WTC11 (cell line): ENCODE data around the gene SHISA9. TPM values are rescaled to one million over a fixed set of nuclear protein-coding genes. Genes with fewer than 3 reads are reported as not detected.

Source experiments
- ATAC-seq: fragments of 200-7000 bp; cut with Tn5 transposase; 2 replicates; pipeline ENCODE4 v1.10.0; 2021; ENCODE audit warnings: mild to moderate bottlenecking, moderate library complexity
- CTCF ChIA-PET: fragments of 300-600 bp; sonication (Branson Sonifier 250); formaldehyde crosslinking; loops from one replicate; lab custom pipeline; 2021; ENCODE audit warnings: antibody characterized with exemption; lab: Charles Lee
- POLR2A ChIA-PET: fragments of 350-600 bp; sonication (Branson Sonifier 250); formaldehyde crosslinking; loops from one replicate; lab custom pipeline; 2021; ENCODE audit warnings: antibody characterized with exemption; lab: Charles Lee
- DNase-seq: peaks from one replicate; pipeline ENCODE4 v3.0.0; 2021; ENCODE audit warnings: low spot score
- H3K27ac Mint-ChIP-seq: 2 replicates; pipeline ENCODE4 v1.8.0; 2021; ENCODE audit warnings: mixed read lengths
- H3K27me3 Mint-ChIP-seq: 2 replicates; pipeline ENCODE4 v1.8.0; 2021; ENCODE audit warnings: low read depth, mild to moderate bottlenecking, moderate library complexity, mixed read lengths
- H3K36me3 Mint-ChIP-seq: 2 replicates; pipeline ENCODE4 v1.8.0; 2021; ENCODE audit warnings: mixed read lengths
- H3K4me1 Mint-ChIP-seq: 2 replicates; pipeline ENCODE4 v1.8.0; 2022; ENCODE audit warnings: mixed read lengths
- H3K4me3 Mint-ChIP-seq: 2 replicates; pipeline ENCODE4 v1.8.0; 2021; ENCODE audit warnings: mild to moderate bottlenecking, moderate library complexity, mixed read lengths
- H3K9me3 Mint-ChIP-seq: 2 replicates; pipeline ENCODE4 v1.8.0; 2021; ENCODE audit warnings: mixed read lengths
- ESRRA ChIP-seq: sonication (generic); formaldehyde crosslinking; IDR thresholded peaks from 2 replicates; pipeline ENCODE4 v1.8.1; 2022; ENCODE audit warnings: mild to moderate bottlenecking, missing genetic modification reagents, borderline replicate concordance
- HMGA2 ChIP-seq: fragments of 250-450 bp; sonication (Bioruptor Pico); IDR thresholded peaks from 2 replicates; pipeline ENCODE4 v1.4.0; 2021; ENCODE audit warnings: mild to moderate bottlenecking, moderate library complexity
- JUN ChIP-seq: sonication (generic); formaldehyde crosslinking; IDR thresholded peaks from 2 replicates; pipeline ENCODE4 v1.8.0; 2023; ENCODE audit warnings: mild to moderate bottlenecking, missing genetic modification reagents
- NFATC4 ChIP-seq: fragments of 250-450 bp; sonication (Bioruptor Pico); IDR thresholded peaks from 2 replicates; pipeline ENCODE4 v1.9.0; 2021; ENCODE audit warnings: mild to moderate bottlenecking
- NR2C2 ChIP-seq: sonication (generic); formaldehyde crosslinking; IDR thresholded peaks from 2 replicates; pipeline ENCODE4 v1.8.0; 2022; ENCODE audit warnings: mild to moderate bottlenecking, missing genetic modification reagents
- PRRX2 ChIP-seq: fragments of 250-450 bp; sonication (Bioruptor Pico); IDR thresholded peaks from 2 replicates; pipeline ENCODE4 v1.8.0; 2021; ENCODE audit warnings: mild to moderate bottlenecking
- SMAD3 ChIP-seq: sonication (generic); formaldehyde crosslinking; IDR thresholded peaks from 2 replicates; pipeline ENCODE4 v1.8.0; 2022; ENCODE audit warnings: missing genetic modification reagents, mild to moderate bottlenecking, borderline replicate concordance
- SMAD4 ChIP-seq: sonication (generic); formaldehyde crosslinking; IDR thresholded peaks from 2 replicates; pipeline ENCODE4 v1.8.0; 2022; ENCODE audit warnings: mild to moderate bottlenecking, missing genetic modification reagents
- SOX15 ChIP-seq: fragments of 250-450 bp; sonication (Bioruptor Pico); IDR thresholded peaks from 2 replicates; pipeline ENCODE4 v1.9.0; 2021; ENCODE audit warnings: mild to moderate bottlenecking
- ZNF396 ChIP-seq: fragments of 250-450 bp; sonication (Bioruptor Pico); IDR thresholded peaks from 2 replicates; pipeline ENCODE4 v1.8.0; 2021; ENCODE audit warnings: mild to moderate bottlenecking, moderate library complexity, borderline replicate concordance
- total RNA-seq: library from RNA; stranded (reverse); gene quantifications from 3 replicates; pipeline ENCODE4 v1.2.3, GENCODE V29; 2021
- TF ChIP-seq, protein P1 (sequence below): fragments of 250-450 bp; sonication (Bioruptor Pico); IDR thresholded peaks from 2 replicates; pipeline ENCODE4 v1.9.0; 2021; ENCODE audit warnings: mild to moderate bottlenecking, borderline replicate concordance
- TF ChIP-seq, protein P2 (sequence below): sonication (generic); formaldehyde crosslinking; IDR thresholded peaks from 2 replicates; pipeline ENCODE4 v1.8.1; 2023; ENCODE audit warnings: mild to moderate bottlenecking, moderate library complexity, missing genetic modification reagents
- TF ChIP-seq, protein P3 (sequence below): sonication (generic); formaldehyde crosslinking; IDR thresholded peaks from 2 replicates; pipeline ENCODE4 v1.8.1; 2022; ENCODE audit warnings: low read depth, mild to moderate bottlenecking, moderate library complexity, missing genetic modification reagents, borderline replicate concordance
- TF ChIP-seq, protein P4 (sequence below): sonication (generic); formaldehyde crosslinking; IDR thresholded peaks from 2 replicates; pipeline ENCODE4 v1.8.1; 2022; ENCODE audit warnings: mild to moderate bottlenecking, moderate library complexity, missing genetic modification reagents
- TF ChIP-seq, protein P5 (sequence below): sonication (generic); formaldehyde crosslinking; IDR thresholded peaks from 2 replicates; pipeline ENCODE4 v1.8.1; 2023; ENCODE audit warnings: mild to moderate bottlenecking, missing genetic modification reagents, moderate library complexity
- TF ChIP-seq, protein P6 (sequence below): sonication (generic); formaldehyde crosslinking; IDR thresholded peaks from 2 replicates; pipeline ENCODE4 v1.8.0; 2022; ENCODE audit warnings: missing genetic modification reagents
- TF ChIP-seq, protein P7 (sequence below): fragments of 250-450 bp; sonication (Bioruptor Pico); IDR thresholded peaks from 2 replicates; pipeline ENCODE4 v1.9.0; 2021; ENCODE audit warnings: mild to moderate bottlenecking
- TF ChIP-seq, protein P8 (sequence below): sonication (generic); formaldehyde crosslinking; IDR thresholded peaks from 2 replicates; pipeline ENCODE4 v1.8.1; 2022; ENCODE audit warnings: missing genetic modification reagents, borderline replicate concordance

SHISA9 gene
- total RNA-seq, 1 experiment from 2014 or later, result 37.5 TPM

DNA sequence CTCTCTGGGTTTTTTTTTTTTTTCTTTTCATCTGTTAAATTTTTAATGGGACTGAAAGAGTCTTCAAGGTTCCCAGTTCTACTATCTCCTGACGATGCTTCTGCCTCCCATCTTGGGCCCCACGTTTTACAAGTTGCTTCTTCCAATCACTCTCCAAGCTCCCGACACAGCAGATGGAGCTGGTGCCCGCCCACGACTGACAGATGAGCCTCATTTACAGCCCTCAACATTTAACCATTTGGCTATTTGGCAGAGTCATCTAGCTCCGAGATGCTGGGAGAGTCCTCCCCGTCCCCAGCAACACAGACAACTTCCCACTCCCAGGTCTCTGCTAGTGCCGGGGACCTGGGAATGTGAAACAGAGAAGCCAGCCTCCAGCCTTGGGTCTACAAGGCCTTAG, 276.9 kb downstream of the SHISA9 start (continued):
- TF ChIP-seq, protein P1, sequence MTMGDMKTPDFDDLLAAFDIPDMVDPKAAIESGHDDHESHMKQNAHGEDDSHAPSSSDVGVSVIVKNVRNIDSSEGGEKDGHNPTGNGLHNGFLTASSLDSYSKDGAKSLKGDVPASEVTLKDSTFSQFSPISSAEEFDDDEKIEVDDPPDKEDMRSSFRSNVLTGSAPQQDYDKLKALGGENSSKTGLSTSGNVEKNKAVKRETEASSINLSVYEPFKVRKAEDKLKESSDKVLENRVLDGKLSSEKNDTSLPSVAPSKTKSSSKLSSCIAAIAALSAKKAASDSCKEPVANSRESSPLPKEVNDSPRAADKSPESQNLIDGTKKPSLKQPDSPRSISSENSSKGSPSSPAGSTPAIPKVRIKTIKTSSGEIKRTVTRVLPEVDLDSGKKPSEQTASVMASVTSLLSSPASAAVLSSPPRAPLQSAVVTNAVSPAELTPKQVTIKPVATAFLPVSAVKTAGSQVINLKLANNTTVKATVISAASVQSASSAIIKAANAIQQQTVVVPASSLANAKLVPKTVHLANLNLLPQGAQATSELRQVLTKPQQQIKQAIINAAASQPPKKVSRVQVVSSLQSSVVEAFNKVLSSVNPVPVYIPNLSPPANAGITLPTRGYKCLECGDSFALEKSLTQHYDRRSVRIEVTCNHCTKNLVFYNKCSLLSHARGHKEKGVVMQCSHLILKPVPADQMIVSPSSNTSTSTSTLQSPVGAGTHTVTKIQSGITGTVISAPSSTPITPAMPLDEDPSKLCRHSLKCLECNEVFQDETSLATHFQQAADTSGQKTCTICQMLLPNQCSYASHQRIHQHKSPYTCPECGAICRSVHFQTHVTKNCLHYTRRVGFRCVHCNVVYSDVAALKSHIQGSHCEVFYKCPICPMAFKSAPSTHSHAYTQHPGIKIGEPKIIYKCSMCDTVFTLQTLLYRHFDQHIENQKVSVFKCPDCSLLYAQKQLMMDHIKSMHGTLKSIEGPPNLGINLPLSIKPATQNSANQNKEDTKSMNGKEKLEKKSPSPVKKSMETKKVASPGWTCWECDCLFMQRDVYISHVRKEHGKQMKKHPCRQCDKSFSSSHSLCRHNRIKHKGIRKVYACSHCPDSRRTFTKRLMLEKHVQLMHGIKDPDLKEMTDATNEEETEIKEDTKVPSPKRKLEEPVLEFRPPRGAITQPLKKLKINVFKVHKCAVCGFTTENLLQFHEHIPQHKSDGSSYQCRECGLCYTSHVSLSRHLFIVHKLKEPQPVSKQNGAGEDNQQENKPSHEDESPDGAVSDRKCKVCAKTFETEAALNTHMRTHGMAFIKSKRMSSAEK (CRISPR knock-in tag), result no peak
- TF ChIP-seq NFATC4 (CRISPR knock-in tag), result no peak
- TF ChIP-seq, all 79 proteins: peak for 0

DNA sequence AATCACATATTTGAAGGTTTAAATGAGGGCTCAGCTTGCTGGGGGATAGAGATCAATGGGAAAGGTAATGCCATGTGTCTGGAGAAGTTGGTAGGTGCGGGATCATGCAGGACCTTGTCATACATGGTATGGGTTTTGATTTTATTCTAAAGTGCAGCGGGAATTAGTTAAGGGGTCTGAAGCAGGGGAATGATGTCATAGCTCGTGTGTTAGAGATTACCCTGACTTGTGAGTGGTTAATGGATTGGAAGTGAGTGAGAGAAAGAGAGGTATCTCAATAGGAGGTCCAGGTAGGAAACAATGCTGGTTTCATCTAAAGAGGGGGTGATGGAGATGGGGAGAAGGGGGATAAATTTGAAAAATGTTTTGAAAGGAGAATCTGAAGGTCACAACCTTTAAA, 280.0 kb downstream of the SHISA9 start:
- POLR2A ChIA-PET, result no interaction called here
- no peaks in the 10 kb centered on the region; the same call in 1 of the 2 replicates for H3K9me3 Mint-ChIP-seq
- no peaks in the 10 kb centered on the region; the same call in 1 of the 2 replicates for H3K27me3 Mint-ChIP-seq
- TF ChIP-seq ESRRA (no peak), SMAD4 (CRISPR knock-in tag) (no peak), NR2C2 (CRISPR knock-in tag) (no peak), PRRX2 (CRISPR knock-in tag) (no peak), ZNF396 (CRISPR knock-in tag) (no peak), JUN (CRISPR knock-in tag) (no peak), HMGA2 (CRISPR knock-in tag) (no peak), SOX15 (CRISPR knock-in tag) (no peak), SMAD3 (CRISPR knock-in tag) (no peak)
- TF ChIP-seq, protein P2, sequence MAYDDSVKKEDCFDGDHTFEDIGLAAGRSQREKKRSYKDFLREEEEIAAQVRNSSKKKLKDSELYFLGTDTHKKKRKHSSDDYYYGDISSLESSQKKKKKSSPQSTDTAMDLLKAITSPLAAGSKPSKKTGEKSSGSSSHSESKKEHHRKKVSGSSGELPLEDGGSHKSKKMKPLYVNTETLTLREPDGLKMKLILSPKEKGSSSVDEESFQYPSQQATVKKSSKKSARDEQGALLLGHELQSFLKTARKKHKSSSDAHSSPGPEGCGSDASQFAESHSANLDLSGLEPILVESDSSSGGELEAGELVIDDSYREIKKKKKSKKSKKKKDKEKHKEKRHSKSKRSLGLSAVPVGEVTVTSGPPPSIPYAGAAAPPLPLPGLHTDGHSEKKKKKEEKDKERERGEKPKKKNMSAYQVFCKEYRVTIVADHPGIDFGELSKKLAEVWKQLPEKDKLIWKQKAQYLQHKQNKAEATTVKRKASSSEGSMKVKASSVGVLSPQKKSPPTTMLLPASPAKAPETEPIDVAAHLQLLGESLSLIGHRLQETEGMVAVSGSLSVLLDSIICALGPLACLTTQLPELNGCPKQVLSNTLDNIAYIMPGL, result no peak
- TF ChIP-seq, protein P3, sequence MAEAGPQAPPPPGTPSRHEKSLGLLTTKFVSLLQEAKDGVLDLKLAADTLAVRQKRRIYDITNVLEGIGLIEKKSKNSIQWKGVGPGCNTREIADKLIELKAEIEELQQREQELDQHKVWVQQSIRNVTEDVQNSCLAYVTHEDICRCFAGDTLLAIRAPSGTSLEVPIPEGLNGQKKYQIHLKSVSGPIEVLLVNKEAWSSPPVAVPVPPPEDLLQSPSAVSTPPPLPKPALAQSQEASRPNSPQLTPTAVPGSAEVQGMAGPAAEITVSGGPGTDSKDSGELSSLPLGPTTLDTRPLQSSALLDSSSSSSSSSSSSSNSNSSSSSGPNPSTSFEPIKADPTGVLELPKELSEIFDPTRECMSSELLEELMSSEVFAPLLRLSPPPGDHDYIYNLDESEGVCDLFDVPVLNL, result no peak
- TF ChIP-seq, protein P4, sequence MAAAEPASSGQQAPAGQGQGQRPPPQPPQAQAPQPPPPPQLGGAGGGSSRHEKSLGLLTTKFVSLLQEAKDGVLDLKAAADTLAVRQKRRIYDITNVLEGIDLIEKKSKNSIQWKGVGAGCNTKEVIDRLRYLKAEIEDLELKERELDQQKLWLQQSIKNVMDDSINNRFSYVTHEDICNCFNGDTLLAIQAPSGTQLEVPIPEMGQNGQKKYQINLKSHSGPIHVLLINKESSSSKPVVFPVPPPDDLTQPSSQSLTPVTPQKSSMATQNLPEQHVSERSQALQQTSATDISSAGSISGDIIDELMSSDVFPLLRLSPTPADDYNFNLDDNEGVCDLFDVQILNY, result no peak
- TF ChIP-seq, protein P5, sequence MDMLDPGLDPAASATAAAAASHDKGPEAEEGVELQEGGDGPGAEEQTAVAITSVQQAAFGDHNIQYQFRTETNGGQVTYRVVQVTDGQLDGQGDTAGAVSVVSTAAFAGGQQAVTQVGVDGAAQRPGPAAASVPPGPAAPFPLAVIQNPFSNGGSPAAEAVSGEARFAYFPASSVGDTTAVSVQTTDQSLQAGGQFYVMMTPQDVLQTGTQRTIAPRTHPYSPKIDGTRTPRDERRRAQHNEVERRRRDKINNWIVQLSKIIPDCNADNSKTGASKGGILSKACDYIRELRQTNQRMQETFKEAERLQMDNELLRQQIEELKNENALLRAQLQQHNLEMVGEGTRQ (CRISPR knock-in tag), result no peak
- TF ChIP-seq, protein P6, sequence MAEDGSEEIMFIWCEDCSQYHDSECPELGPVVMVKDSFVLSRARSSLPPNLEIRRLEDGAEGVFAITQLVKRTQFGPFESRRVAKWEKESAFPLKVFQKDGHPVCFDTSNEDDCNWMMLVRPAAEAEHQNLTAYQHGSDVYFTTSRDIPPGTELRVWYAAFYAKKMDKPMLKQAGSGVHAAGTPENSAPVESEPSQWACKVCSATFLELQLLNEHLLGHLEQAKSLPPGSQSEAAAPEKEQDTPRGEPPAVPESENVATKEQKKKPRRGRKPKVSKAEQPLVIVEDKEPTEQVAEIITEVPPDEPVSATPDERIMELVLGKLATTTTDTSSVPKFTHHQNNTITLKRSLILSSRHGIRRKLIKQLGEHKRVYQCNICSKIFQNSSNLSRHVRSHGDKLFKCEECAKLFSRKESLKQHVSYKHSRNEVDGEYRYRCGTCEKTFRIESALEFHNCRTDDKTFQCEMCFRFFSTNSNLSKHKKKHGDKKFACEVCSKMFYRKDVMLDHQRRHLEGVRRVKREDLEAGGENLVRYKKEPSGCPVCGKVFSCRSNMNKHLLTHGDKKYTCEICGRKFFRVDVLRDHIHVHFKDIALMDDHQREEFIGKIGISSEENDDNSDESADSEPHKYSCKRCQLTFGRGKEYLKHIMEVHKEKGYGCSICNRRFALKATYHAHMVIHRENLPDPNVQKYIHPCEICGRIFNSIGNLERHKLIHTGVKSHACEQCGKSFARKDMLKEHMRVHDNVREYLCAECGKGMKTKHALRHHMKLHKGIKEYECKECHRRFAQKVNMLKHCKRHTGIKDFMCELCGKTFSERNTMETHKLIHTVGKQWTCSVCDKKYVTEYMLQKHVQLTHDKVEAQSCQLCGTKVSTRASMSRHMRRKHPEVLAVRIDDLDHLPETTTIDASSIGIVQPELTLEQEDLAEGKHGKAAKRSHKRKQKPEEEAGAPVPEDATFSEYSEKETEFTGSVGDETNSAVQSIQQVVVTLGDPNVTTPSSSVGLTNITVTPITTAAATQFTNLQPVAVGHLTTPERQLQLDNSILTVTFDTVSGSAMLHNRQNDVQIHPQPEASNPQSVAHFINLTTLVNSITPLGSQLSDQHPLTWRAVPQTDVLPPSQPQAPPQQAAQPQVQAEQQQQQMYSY (CRISPR knock-in tag), result no peak
- TF ChIP-seq, protein P7, sequence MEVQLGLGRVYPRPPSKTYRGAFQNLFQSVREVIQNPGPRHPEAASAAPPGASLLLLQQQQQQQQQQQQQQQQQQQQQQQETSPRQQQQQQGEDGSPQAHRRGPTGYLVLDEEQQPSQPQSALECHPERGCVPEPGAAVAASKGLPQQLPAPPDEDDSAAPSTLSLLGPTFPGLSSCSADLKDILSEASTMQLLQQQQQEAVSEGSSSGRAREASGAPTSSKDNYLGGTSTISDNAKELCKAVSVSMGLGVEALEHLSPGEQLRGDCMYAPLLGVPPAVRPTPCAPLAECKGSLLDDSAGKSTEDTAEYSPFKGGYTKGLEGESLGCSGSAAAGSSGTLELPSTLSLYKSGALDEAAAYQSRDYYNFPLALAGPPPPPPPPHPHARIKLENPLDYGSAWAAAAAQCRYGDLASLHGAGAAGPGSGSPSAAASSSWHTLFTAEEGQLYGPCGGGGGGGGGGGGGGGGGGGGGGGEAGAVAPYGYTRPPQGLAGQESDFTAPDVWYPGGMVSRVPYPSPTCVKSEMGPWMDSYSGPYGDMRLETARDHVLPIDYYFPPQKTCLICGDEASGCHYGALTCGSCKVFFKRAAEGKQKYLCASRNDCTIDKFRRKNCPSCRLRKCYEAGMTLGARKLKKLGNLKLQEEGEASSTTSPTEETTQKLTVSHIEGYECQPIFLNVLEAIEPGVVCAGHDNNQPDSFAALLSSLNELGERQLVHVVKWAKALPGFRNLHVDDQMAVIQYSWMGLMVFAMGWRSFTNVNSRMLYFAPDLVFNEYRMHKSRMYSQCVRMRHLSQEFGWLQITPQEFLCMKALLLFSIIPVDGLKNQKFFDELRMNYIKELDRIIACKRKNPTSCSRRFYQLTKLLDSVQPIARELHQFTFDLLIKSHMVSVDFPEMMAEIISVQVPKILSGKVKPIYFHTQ (CRISPR knock-in tag), result no peak
- TF ChIP-seq, protein P8, sequence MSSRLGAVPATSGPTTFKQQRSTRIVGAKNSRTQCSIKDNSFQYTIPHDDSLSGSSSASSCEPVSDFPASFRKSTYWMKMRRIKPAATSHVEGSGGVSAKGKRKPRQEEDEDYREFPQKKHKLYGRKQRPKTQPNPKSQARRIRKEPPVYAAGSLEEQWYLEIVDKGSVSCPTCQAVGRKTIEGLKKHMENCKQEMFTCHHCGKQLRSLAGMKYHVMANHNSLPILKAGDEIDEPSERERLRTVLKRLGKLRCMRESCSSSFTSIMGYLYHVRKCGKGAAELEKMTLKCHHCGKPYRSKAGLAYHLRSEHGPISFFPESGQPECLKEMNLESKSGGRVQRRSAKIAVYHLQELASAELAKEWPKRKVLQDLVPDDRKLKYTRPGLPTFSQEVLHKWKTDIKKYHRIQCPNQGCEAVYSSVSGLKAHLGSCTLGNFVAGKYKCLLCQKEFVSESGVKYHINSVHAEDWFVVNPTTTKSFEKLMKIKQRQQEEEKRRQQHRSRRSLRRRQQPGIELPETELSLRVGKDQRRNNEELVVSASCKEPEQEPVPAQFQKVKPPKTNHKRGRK (CRISPR knock-in tag), result no peak

More for the DNA sequence above, 280.0 kb downstream of the SHISA9 start:
- H3K4me3 Mint-ChIP-seq, result no peak overlapping the region
- no peak for DNase-seq
- H3K36me3 Mint-ChIP-seq, result no peaks in the 10 kb centered on the region
- no peak for ATAC-seq
- H3K4me1 Mint-ChIP-seq, result peaks cover 28% of the 10 kb centered on the region
- CTCF ChIA-PET, result no interaction called here
- no peak overlapping the region for H3K27ac Mint-ChIP-seq
